ENCODE data around the gene CPS1.

GRCh38 chr2:210531482-210531881, 24.9 kb upstream of the CPS1 start:
- TF ChIP-seq, protein P1, sequence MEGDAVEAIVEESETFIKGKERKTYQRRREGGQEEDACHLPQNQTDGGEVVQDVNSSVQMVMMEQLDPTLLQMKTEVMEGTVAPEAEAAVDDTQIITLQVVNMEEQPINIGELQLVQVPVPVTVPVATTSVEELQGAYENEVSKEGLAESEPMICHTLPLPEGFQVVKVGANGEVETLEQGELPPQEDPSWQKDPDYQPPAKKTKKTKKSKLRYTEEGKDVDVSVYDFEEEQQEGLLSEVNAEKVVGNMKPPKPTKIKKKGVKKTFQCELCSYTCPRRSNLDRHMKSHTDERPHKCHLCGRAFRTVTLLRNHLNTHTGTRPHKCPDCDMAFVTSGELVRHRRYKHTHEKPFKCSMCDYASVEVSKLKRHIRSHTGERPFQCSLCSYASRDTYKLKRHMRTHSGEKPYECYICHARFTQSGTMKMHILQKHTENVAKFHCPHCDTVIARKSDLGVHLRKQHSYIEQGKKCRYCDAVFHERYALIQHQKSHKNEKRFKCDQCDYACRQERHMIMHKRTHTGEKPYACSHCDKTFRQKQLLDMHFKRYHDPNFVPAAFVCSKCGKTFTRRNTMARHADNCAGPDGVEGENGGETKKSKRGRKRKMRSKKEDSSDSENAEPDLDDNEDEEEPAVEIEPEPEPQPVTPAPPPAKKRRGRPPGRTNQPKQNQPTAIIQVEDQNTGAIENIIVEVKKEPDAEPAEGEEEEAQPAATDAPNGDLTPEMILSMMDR (IDR thresholded peaks at IDR 0.05; ENCODE audit: insufficient read depth, low read depth, low read length), result no peak
- no peak for TF ChIP-seq EZH2 (IDR thresholded peaks at IDR 0.05; ENCODE audit: insufficient read depth, low read length)

Measured in astrocyte (in vitro differentiated cells and primary cell).